ENCODE measurements around the gene TINAGL1.

DNA sequence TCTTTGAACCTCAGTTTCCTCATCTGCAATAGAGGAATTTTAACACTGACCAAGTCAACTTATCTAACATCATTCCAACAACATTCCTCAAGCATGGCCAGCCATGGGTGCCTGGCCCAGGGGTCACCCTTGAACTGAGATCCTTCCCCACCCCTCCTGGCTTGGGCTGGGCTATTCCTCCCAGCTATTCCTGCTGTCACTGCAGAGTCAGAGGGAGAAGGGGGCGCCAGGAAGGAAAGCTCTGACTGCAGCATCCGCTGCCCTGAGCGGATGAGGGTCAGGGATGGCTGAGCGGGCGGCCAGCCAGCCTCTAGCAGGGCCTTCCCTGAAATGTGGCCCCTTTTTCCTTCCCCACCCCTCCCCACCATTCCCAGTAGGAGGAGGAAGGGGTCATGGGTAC, 3.1 kb downstream of the TINAGL1 start:
- TF ChIP-seq, protein P1, sequence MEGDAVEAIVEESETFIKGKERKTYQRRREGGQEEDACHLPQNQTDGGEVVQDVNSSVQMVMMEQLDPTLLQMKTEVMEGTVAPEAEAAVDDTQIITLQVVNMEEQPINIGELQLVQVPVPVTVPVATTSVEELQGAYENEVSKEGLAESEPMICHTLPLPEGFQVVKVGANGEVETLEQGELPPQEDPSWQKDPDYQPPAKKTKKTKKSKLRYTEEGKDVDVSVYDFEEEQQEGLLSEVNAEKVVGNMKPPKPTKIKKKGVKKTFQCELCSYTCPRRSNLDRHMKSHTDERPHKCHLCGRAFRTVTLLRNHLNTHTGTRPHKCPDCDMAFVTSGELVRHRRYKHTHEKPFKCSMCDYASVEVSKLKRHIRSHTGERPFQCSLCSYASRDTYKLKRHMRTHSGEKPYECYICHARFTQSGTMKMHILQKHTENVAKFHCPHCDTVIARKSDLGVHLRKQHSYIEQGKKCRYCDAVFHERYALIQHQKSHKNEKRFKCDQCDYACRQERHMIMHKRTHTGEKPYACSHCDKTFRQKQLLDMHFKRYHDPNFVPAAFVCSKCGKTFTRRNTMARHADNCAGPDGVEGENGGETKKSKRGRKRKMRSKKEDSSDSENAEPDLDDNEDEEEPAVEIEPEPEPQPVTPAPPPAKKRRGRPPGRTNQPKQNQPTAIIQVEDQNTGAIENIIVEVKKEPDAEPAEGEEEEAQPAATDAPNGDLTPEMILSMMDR (IDR thresholded peaks at IDR 0.05; ENCODE audit: low read depth, low read length): no peak
- TF ChIP-seq EZH2phosphoT487 (IDR thresholded peaks at IDR 0.05; ENCODE audit: low read depth): no peak
